ENCODE data around the gene TNRC18. TPM values are rescaled to one million over a fixed set of nuclear protein-coding genes. Genes with fewer than 3 reads are reported as not detected.
"Not testable (repeated sequence)": the region's sequence is repeated elsewhere in the genome, so short reads cannot be mapped to it uniquely, and the experiment has no call there.

TNRC18 gene
- total and polyA plus RNA-seq, 4 donors = 33.4 to 117 (median 84.1) TPM

DNA sequence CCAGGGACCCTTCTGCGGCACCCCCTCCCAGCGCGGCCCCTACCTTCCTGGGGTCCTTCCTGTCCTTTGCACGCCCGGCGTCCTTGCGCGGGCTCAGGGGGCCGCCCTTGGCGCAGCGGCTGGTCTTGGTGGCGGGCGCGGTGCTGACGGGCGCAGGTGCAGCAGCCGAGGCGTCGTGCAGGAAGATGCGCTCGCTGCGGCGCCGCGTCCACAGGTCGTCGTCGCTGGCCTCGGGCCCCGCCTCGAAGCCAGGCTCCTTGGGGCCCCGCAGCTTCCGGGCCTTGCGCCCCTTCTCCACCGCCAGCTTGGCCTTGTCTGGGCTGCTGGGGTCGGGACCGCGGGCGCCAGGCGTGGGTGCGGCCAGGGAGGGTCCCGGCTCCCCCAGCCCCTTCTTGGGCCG, 91.1 kb downstream of the TNRC18 start:
- 93 to 95% methylated on average over 43 of the region's 43 CpGs for WGBS, 2 donors
- TF ChIP-seq, protein P1, sequence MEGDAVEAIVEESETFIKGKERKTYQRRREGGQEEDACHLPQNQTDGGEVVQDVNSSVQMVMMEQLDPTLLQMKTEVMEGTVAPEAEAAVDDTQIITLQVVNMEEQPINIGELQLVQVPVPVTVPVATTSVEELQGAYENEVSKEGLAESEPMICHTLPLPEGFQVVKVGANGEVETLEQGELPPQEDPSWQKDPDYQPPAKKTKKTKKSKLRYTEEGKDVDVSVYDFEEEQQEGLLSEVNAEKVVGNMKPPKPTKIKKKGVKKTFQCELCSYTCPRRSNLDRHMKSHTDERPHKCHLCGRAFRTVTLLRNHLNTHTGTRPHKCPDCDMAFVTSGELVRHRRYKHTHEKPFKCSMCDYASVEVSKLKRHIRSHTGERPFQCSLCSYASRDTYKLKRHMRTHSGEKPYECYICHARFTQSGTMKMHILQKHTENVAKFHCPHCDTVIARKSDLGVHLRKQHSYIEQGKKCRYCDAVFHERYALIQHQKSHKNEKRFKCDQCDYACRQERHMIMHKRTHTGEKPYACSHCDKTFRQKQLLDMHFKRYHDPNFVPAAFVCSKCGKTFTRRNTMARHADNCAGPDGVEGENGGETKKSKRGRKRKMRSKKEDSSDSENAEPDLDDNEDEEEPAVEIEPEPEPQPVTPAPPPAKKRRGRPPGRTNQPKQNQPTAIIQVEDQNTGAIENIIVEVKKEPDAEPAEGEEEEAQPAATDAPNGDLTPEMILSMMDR (IDR thresholded peaks at IDR 0.05; ENCODE audit: control extremely low read depth, extremely low read depth) = no peak
- no peak overlapping the region for H3K4me3 ChIP-seq
- H3K27me3 ChIP-seq (ENCODE audit: control insufficient read depth in 3 of 3, insufficient read depth in 3 of 3, low read length in 2 of 3) = no peaks in the 10 kb centered on the region
- peaks cover 0 to 8% (median 2%) of the 10 kb centered on the region in 4 donors for H3K9me3 ChIP-seq (ENCODE audit: control insufficient read depth in 4 of 4, insufficient read depth in 3 of 4, low read length in 3 of 4)
- H3K36me3 ChIP-seq (ENCODE audit: control insufficient read depth in 4 of 4, insufficient read depth in 4 of 4, low read length in 4 of 4) = peaks cover 12 to 44% (median 39%) of the 10 kb centered on the region in 4 donors
- H3K27ac ChIP-seq (ENCODE audit: low read depth in 1 of 2, low read length in 1 of 2) = no peak overlapping the region
- ATAC-seq (ENCODE audit: insufficient read depth, low FRiP score) (no peak), DNase-seq (no peak)
- no peak overlapping the region for H3K9ac ChIP-seq (ENCODE audit: insufficient read depth in 1 of 2, low read length in 2 of 2)
- peaks cover 0 to 2% (median 0%) of the 10 kb centered on the region in 5 donors for H3K4me1 ChIP-seq (ENCODE audit: control insufficient read depth in 5 of 5, insufficient read depth in 5 of 5, low read length in 5 of 5)

DNA sequence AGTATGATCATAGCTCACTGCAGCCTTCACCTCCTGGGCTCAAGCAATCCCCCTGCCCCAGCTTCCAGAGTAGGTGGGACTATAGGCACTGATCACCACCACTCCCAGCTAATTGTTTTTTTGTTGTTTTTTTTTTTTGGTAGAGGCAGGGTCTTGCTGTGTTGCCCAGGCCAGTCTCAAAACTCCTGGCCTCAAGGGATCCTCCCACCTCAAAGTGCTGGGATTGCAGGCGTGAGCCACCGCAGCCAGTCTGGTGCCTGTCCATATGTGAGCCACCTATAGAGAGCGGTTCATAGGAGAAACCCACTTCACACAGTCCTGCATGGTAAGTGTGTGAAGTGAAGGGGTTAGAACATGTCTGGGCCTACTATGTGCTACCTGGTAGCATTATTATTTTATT, 93.3 kb downstream of the TNRC18 start:
- Histone ChIP-seq H3K9me3 (ENCODE audit: control insufficient read depth in 4 of 4, insufficient read depth in 3 of 4, low read length in 3 of 4) (peaks cover 0 to 4% (median 0%) of the 10 kb centered on the region in 4 donors), H3K27ac (ENCODE audit: low read depth in 1 of 2, low read length in 1 of 2) (no peak overlapping the region), H3K9ac (ENCODE audit: insufficient read depth in 1 of 2, low read length in 2 of 2) (no peak overlapping the region), H3K4me1 (ENCODE audit: control insufficient read depth in 5 of 5, insufficient read depth in 5 of 5, low read length in 5 of 5) (peaks cover 0 to 3% (median 0%) of the 10 kb centered on the region in 5 donors), H3K4me3 (no peak overlapping the region), H3K36me3 (ENCODE audit: control insufficient read depth in 4 of 4, insufficient read depth in 4 of 4, low read length in 4 of 4) (peaks cover 7 to 39% (median 32%) of the 10 kb centered on the region in 4 donors), H3K27me3 (ENCODE audit: control insufficient read depth in 3 of 3, insufficient read depth in 3 of 3, low read length in 2 of 3) (no peaks in the 10 kb centered on the region)
- TF ChIP-seq, protein P1 (IDR thresholded peaks at IDR 0.05; ENCODE audit: control extremely low read depth, extremely low read depth) = no peak
- no peak for ATAC-seq (ENCODE audit: insufficient read depth, low FRiP score)
- 94 to 97% methylated on average over 3 of the region's 3 CpGs for WGBS, 2 donors
- no peak for DNase-seq

DNA sequence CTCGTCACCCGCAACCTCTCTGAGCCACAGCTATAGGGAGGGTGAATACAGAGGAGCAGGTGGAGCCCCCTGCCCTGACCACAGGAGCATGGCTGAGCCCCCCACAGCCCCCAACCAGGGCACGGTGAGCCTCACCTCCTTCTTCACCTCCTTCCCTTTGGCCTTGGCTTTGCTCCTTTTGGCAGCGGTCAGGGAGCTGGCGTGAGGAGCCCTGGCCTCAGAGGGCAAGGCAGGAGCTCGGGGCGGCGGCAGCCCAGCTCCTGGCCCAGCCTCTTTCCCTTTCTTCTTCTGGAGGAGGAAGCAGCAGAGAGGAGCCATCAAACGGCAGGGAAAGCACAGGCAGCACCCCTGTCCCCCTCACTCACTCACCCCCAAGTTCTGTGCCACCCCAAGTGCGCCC, 98.7 kb downstream of the TNRC18 start:
- H3K4me3 ChIP-seq = no peak overlapping the region
- H3K9me3 ChIP-seq (ENCODE audit: control insufficient read depth in 4 of 4, insufficient read depth in 3 of 4, low read length in 3 of 4) = peaks cover 0 to 2% (median 0%) of the 10 kb centered on the region in 4 donors
- ATAC-seq (ENCODE audit: insufficient read depth, low FRiP score) (no peak), DNase-seq (no peak)
- TF ChIP-seq, protein P1 (IDR thresholded peaks at IDR 0.05; ENCODE audit: control extremely low read depth, extremely low read depth) = no peak
- H3K4me1 ChIP-seq (ENCODE audit: control insufficient read depth in 5 of 5, insufficient read depth in 5 of 5, low read length in 5 of 5) = peaks cover 0 to 3% (median 0%) of the 10 kb centered on the region in 5 donors
- peaks cover 4 to 45% (median 29%) of the 10 kb centered on the region in 4 donors for H3K36me3 ChIP-seq (ENCODE audit: control insufficient read depth in 4 of 4, insufficient read depth in 4 of 4, low read length in 4 of 4)
- no peaks in the 10 kb centered on the region for H3K27me3 ChIP-seq (ENCODE audit: control insufficient read depth in 3 of 3, insufficient read depth in 3 of 3, low read length in 2 of 3)
- no peak overlapping the region for H3K9ac ChIP-seq (ENCODE audit: insufficient read depth in 1 of 2, low read length in 2 of 2)
- WGBS, 2 donors = 93 to 97% methylated on average over 10 of the region's 10 CpGs
- no peak overlapping the region for H3K27ac ChIP-seq (ENCODE audit: low read depth in 1 of 2, low read length in 1 of 2)

DNA sequence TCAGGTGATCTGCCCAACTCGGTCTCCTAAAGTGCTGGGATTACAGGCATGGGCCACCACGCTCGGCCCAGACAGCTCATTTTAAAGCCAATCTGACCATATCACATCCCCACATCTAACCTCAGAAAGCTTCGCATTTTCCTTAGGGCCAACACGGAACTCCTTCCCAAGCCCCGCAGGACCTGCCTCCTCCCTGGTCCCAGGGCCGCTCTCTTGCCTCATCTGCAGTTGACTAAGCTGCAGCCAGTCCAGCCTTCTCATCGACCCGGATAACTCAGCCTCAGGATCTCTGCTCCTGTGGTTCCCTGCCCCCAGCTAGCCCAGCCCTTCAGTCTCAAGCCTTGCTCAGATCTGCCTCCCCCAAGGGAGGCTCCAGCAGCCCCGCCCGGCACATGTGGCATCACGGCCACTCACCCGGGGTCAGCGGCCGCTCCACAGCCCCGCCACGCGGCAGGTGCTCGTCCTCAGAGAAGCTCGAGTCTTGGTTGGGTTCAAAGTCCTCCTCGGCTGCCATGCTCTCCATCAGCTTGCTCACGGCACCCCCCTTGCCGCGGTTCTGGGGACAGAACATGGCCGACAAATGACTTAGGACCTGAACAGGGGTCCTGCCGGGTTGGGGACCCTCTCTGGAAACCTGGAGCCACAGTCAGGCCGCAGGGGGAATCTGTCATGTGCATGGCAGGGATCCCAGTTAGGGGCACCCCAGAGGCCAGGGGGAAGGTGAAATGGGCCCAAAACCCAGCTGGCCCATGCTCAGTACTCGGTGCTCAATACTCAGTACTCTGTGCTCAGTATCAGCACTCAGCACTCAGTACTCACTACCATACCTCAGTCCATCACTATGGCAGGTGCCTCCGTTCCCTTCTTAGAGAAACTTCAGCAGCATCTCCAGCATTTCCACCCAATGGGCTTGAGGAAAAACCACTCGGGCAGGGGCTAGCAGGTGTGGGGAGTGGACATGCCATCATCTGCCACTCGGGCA, 99.5 kb downstream of the TNRC18 start:
- 95 to 96% methylated on average over 29 to 30 of the region's 31 CpGs for WGBS, 2 donors
- ATAC-seq (ENCODE audit: insufficient read depth, low FRiP score); H3K27me3 ChIP-seq (ENCODE audit: control insufficient read depth in 3 of 3, insufficient read depth in 3 of 3, low read length in 2 of 3); DNase-seq; H3K27ac ChIP-seq (ENCODE audit: low read depth in 1 of 2, low read length in 1 of 2); H3K4me1 ChIP-seq (ENCODE audit: control insufficient read depth in 5 of 5, insufficient read depth in 5 of 5, low read length in 5 of 5); H3K9me3 ChIP-seq (ENCODE audit: control insufficient read depth in 4 of 4, insufficient read depth in 3 of 4, low read length in 3 of 4); H3K4me3 ChIP-seq; H3K9ac ChIP-seq (ENCODE audit: insufficient read depth in 1 of 2, low read length in 2 of 2): not testable (repeated sequence)
- peaks cover 3 to 48% (median 30%) of the 10 kb centered on the region in 4 donors for H3K36me3 ChIP-seq (ENCODE audit: control insufficient read depth in 4 of 4, insufficient read depth in 4 of 4, low read length in 4 of 4)

Data from lung (tissue), 12 donors.